PC-9 (cell line): Measurements from ENCODE around the gene CSNK1E.

Source experiments
- CTCF ChIP-seq: fragments of 200-600 bp; sonication (generic); conservative IDR thresholded peaks from 2 replicates; pipeline ENCODE4 v1.6.1; 2017; ENCODE audit warnings: mixed run types, antibody characterized with exemption, mild to moderate bottlenecking, moderate library complexity
- EZH2 ChIP-seq: fragments of 200-600 bp; sonication (generic); IDR thresholded peaks from 2 replicates; pipeline ENCODE4 v1.8.0; 2017; ENCODE audit warnings: antibody characterized with exemption, low read depth

- TF ChIP-seq CTCF: no peak
- TF ChIP-seq EZH2: no peak
These were observed 8.4 kb upstream of the CSNK1E start for GRCh38 chr22:38325587-38325986.
